HEK293 (cell line): ENCODE results near the gene ANKRD22.

ENCODE experiments used
- FEZF1 ChIP-seq: fragments of 450-650 bp; formaldehyde crosslinking; IDR thresholded peaks from 2 replicates; pipeline ENCODE4 v1.5.1; 2016; ENCODE audit warnings: missing biosample characterization, missing genetic modification characterization
- ZNF16 ChIP-seq: fragments of 450-650 bp; formaldehyde crosslinking; IDR thresholded peaks from 2 replicates; pipeline ENCODE4 v1.5.1; 2016; ENCODE audit warnings: low read depth, missing biosample characterization, missing genetic modification characterization
- TF ChIP-seq, protein P1 (sequence below): fragments of 450-650 bp; formaldehyde crosslinking; IDR thresholded peaks from 2 replicates; pipeline ENCODE4 v1.5.1; 2016; ENCODE audit warnings: missing biosample characterization, missing genetic modification characterization
- TF ChIP-seq, protein P2 (sequence below): fragments of 450-650 bp; formaldehyde crosslinking; IDR thresholded peaks from 2 replicates; pipeline ENCODE4 v1.5.1; 2016; ENCODE audit warnings: missing biosample characterization, missing genetic modification characterization, low read depth
- TF ChIP-seq, protein P3 (sequence below): fragments of 450-650 bp; formaldehyde crosslinking; IDR thresholded peaks from 2 replicates; pipeline ENCODE4 v1.5.1; 2016; ENCODE audit warnings: missing biosample characterization, missing genetic modification characterization

DNA sequence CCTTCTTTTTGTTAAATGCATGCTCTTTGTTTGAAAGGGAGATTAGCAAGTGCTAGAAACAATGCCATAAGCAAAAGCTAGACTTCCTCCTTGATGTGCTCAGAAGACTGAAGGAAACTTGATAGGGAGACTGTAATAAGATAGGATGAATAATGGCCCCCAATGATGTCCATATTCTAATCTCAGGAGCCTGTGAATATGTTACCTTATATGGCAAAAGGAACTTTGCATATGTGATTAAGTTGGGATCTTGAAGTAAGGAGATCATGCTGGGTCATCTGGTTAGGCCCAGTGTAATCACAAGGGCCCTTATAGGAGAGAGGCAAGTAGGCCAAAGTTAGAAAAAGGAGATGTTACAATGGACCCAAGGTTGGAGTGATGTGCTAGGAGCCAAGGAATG lies 62.7 kb downstream of the ANKRD22 start:
- TF ChIP-seq, protein P1, sequence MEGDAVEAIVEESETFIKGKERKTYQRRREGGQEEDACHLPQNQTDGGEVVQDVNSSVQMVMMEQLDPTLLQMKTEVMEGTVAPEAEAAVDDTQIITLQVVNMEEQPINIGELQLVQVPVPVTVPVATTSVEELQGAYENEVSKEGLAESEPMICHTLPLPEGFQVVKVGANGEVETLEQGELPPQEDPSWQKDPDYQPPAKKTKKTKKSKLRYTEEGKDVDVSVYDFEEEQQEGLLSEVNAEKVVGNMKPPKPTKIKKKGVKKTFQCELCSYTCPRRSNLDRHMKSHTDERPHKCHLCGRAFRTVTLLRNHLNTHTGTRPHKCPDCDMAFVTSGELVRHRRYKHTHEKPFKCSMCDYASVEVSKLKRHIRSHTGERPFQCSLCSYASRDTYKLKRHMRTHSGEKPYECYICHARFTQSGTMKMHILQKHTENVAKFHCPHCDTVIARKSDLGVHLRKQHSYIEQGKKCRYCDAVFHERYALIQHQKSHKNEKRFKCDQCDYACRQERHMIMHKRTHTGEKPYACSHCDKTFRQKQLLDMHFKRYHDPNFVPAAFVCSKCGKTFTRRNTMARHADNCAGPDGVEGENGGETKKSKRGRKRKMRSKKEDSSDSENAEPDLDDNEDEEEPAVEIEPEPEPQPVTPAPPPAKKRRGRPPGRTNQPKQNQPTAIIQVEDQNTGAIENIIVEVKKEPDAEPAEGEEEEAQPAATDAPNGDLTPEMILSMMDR (tag by site-specific recombination) = no peak
- no peak for TF ChIP-seq ZNF16 (tag by site-specific recombination)
- TF ChIP-seq FEZF1 (tag by site-specific recombination) = no peak
- TF ChIP-seq, protein P2, sequence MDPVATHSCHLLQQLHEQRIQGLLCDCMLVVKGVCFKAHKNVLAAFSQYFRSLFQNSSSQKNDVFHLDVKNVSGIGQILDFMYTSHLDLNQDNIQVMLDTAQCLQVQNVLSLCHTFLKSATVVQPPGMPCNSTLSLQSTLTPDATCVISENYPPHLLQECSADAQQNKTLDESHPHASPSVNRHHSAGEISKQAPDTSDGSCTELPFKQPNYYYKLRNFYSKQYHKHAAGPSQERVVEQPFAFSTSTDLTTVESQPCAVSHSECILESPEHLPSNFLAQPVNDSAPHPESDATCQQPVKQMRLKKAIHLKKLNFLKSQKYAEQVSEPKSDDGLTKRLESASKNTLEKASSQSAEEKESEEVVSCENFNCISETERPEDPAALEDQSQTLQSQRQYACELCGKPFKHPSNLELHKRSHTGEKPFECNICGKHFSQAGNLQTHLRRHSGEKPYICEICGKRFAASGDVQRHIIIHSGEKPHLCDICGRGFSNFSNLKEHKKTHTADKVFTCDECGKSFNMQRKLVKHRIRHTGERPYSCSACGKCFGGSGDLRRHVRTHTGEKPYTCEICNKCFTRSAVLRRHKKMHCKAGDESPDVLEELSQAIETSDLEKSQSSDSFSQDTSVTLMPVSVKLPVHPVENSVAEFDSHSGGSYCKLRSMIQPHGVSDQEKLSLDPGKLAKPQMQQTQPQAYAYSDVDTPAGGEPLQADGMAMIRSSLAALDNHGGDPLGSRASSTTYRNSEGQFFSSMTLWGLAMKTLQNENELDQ = no peak
- TF ChIP-seq, protein P3, sequence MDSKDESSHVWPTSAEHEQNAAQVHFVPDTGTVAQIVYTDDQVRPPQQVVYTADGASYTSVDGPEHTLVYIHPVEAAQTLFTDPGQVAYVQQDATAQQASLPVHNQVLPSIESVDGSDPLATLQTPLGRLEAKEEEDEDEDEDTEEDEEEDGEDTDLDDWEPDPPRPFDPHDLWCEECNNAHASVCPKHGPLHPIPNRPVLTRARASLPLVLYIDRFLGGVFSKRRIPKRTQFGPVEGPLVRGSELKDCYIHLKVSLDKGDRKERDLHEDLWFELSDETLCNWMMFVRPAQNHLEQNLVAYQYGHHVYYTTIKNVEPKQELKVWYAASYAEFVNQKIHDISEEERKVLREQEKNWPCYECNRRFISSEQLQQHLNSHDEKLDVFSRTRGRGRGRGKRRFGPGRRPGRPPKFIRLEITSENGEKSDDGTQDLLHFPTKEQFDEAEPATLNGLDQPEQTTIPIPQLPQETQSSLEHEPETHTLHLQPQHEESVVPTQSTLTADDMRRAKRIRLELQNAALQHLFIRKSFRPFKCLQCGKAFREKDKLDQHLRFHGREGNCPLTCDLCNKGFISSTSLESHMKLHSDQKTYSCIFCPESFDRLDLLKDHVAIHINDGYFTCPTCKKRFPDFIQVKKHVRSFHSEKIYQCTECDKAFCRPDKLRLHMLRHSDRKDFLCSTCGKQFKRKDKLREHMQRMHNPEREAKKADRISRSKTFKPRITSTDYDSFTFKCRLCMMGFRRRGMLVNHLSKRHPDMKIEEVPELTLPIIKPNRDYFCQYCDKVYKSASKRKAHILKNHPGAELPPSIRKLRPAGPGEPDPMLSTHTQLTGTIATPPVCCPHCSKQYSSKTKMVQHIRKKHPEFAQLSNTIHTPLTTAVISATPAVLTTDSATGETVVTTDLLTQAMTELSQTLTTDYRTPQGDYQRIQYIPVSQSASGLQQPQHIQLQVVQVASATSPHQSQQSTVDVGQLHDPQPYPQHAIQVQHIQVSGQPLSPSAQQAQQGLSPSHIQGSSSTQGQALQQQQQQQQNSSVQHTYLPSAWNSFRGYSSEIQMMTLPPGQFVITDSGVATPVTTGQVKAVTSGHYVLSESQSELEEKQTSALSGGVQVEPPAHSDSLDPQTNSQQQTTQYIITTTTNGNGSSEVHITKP (tag by site-specific recombination) = no peak
